GM18858 (cell line): ENCODE results near the gene CAPN8.

Experiments
- ATAC-seq: cut with Tn5 transposase; IDR thresholded peaks from one replicate; pipeline ENCODE4 v1.9.1; 2021; ENCODE audit not compliant: unreplicated experiment

CAPN8 gene

GRCh38 chr1:223665592-223666312 is at the start of gene CAPN8:
Gene CAPN8 (minus strand): TSS chr1:223665701. CDS start chr1:223665646, 55 bp downstream.
- no peak for ATAC-seq

GRCh38 chr1:223714849-223715603 is 49.5 kb upstream of the CAPN8 start:
- no peak for ATAC-seq

GRCh38 chr1:223714421-223714724 is 48.9 kb upstream of the CAPN8 start:
- no peak for ATAC-seq

- no peak for ATAC-seq
Observed at GRCh38 chr1:223713546-223714420, 48.3 kb upstream of the CAPN8 start.

GRCh38 chr1:223712850-223713474 is 47.5 kb upstream of the CAPN8 start:
- no peak for ATAC-seq

GRCh38 chr1:223712194-223712849 is 46.8 kb upstream of the CAPN8 start, which contains the start of gene CAPN2:
Gene CAPN2 (plus strand): TSS chr1:223712539. CDS start chr1:223712641, 102 bp downstream.
- ATAC-seq = peak; percentile 51

- ATAC-seq = no peak
Observed at GRCh38 chr1:223711747-223712193, 46.3 kb upstream of the CAPN8 start.

- ATAC-seq = no peak
Observed at GRCh38 chr1:223711173-223711572, 45.7 kb upstream of the CAPN8 start.

- ATAC-seq = no peak
Observed at GRCh38 chr1:223710179-223711133, 45.0 kb upstream of the CAPN8 start.

GRCh38 chr1:223709598-223709997 is 44.1 kb upstream of the CAPN8 start:
- no peak for ATAC-seq

GRCh38 chr1:223708651-223709268 is 43.3 kb upstream of the CAPN8 start:
- ATAC-seq = no peak

GRCh38 chr1:223708001-223708359 is 42.5 kb upstream of the CAPN8 start:
- ATAC-seq = no peak

GRCh38 chr1:223707256-223708000 is 41.9 kb upstream of the CAPN8 start:
- ATAC-seq = no peak

GRCh38 chr1:223706077-223706973 is 40.8 kb upstream of the CAPN8 start:
- no peak for ATAC-seq

- no peak for ATAC-seq
Observed at GRCh38 chr1:223704921-223705878, 39.7 kb upstream of the CAPN8 start.

- ATAC-seq = no peak
Observed at GRCh38 chr1:223703668-223704013, 38.1 kb upstream of the CAPN8 start.
